K562 (cell line): ENCODE measurements around the gene PYGL. TPM values are rescaled to one million over a fixed set of nuclear protein-coding genes. Genes with fewer than 3 reads are reported as not detected.

Source experiments
- ATAC-seq: fragments of 200-7000 bp; cut with Tn5 transposase; 3 replicates; pipeline ENCODE4 v1.9.1; 2020; ENCODE audit warnings: moderate library complexity
- BruUV-seq: library from RNA; stranded (reverse); fragments of 400-500 nt; replicated peaks from 2 replicates; lab custom pipeline; 2021; lab: Mats Ljungman, UMichigan
- CTCF ChIA-PET: fragments of 300-600 bp; formaldehyde crosslinking; extraction: SDS; loops from one replicate; lab custom pipeline; 2021; ENCODE audit warnings: low intra/inter-chr PET ratio; lab: Yijun Ruan, JAX
- POLR2A ChIA-PET: fragments of 300-600, 350-650 bp; sonication (Branson Sonifier 250); formaldehyde crosslinking; extraction: SDS; loops from one replicate; lab custom pipeline; 2021; ENCODE audit warnings: antibody characterized with exemption, inconsistent platforms; lab: Yijun Ruan, JAX
- DNase-seq, 4 experiments: peaks; one replicate each; pipeline versions ENCODE4 v3.0.0 to v3.0.0-alpha.2; 2011 to 2018; ENCODE audit warnings: low spot score in 3 of 4, mixed read lengths in 3 of 4; ENCODE audit errors: extremely low read depth in 1 of 4
- FAIRE-seq: peaks from 2 replicates; lab custom pipeline; 2011; peaks lifted over from hg19 to GRCh38; lab: Jason Lieb, UNC
- H2AFZ ChIP-seq: 2 replicates; pipeline ENCODE4 v1.6.0; 2011; ENCODE audit warnings: low read depth, low read length, control low read depth, inconsistent platforms
- H3K27ac ChIP-seq: fragments of 200-600 bp; 3 replicates; pipeline ENCODE4 v1.8.0; 2011; ENCODE audit warnings: low read depth, mild to moderate bottlenecking, control low read depth, inconsistent platforms, low read length, moderate library complexity, mixed read lengths; ENCODE audit errors: extremely low read depth
- H3K27me3 ChIP-seq, 2 experiments: fragments of 300-600 bp in 1 of 2; 2 replicates in 1 of 2; 3 replicates in 1 of 2; pipeline versions ENCODE4 v1.6.0 to v1.8.0; 2011; ENCODE audit warnings: inconsistent platforms in 2 of 2, low read length in 2 of 2, mild to moderate bottlenecking in 1 of 2, mixed read lengths in 1 of 2, moderate library complexity in 1 of 2; ENCODE audit not compliant: control insufficient read depth in 2 of 2, insufficient read depth in 2 of 2
- H3K36me3 ChIP-seq: fragments of 300-600 bp; 3 replicates; pipeline ENCODE4 v1.8.0; 2011; ENCODE audit warnings: mild to moderate bottlenecking, low read length, inconsistent platforms; ENCODE audit not compliant: control insufficient read depth, insufficient read depth
- H3K4me1 ChIP-seq, 2 experiments: fragments of 200-600 bp in 1 of 2; replicated peaks in 1 of 2; 2 replicates in 1 of 2; 3 replicates in 1 of 2; pipeline versions ENCODE4 v1.5.1 to v1.8.0; 2011; ENCODE audit warnings: inconsistent platforms in 2 of 2, low read length in 2 of 2, mild to moderate bottlenecking in 1 of 2, mixed read lengths in 1 of 2, moderate library complexity in 1 of 2; ENCODE audit not compliant: control insufficient read depth in 2 of 2, insufficient read depth in 2 of 2
- H3K4me2 ChIP-seq: 2 replicates; pipeline ENCODE4 v1.6.1; 2011; ENCODE audit warnings: low read length, control low read depth, inconsistent platforms, mixed read lengths; ENCODE audit not compliant: insufficient read depth
- H3K4me3 ChIP-seq: fragments of 200-600 bp; sonication (generic), shearing (Covaris generic); 2 replicates; pipeline ENCODE4 v1.5.1; 2016; ENCODE audit warnings: control low read depth, inconsistent platforms
- H3K79me2 ChIP-seq: fragments of 200-600 bp; 3 replicates; pipeline ENCODE4 v1.8.0; 2011; ENCODE audit warnings: low read length, inconsistent platforms; ENCODE audit not compliant: control insufficient read depth, insufficient read depth
- H3K9ac ChIP-seq, 2 experiments: 2 replicates each; pipeline versions ENCODE4 v1.6.0 to v1.6.1; 2011; ENCODE audit warnings: low read depth in 2 of 2, low read length in 2 of 2, control low read depth in 1 of 2, inconsistent platforms in 1 of 2, mild to moderate bottlenecking in 1 of 2, mixed read lengths in 1 of 2; ENCODE audit not compliant: insufficient read depth in 1 of 2
- H3K9me1 ChIP-seq: one replicate; pipeline ENCODE4 v1.6.0; 2011; ENCODE audit warnings: inconsistent platforms, mild to moderate bottlenecking, low read length, moderate library complexity; ENCODE audit not compliant: control insufficient read depth, insufficient read depth
- H3K9me3 ChIP-seq: replicated peaks from 2 replicates; pipeline ENCODE4 v1.5.1; 2011; ENCODE audit warnings: low read depth, low read length, inconsistent platforms; ENCODE audit not compliant: control insufficient read depth, insufficient read depth
- H4K20me1 ChIP-seq: replicated peaks from 2 replicates; pipeline ENCODE4 v1.6.1; 2011; ENCODE audit warnings: low read length, inconsistent platforms, mixed read lengths; ENCODE audit not compliant: control insufficient read depth, insufficient read depth
- ARNT ChIP-seq, 2 experiments: fragments of 450-650 bp; IDR thresholded peaks; 2 replicates each; pipeline ENCODE4 v1.6.1; 2016; ENCODE audit warnings: mild to moderate bottlenecking in 1 of 2
- CBX5 ChIP-seq: IDR thresholded peaks from 2 replicates; pipeline ENCODE4 v1.6.1; 2014; ENCODE audit warnings: low read depth, borderline replicate concordance
- CCAR2 ChIP-seq: fragments of 200-400 bp; formaldehyde crosslinking; IDR thresholded peaks from 2 replicates; pipeline ENCODE4 v1.6.1; 2017; ENCODE audit warnings: mild to moderate bottlenecking, low read depth, low read length
- CEBPB ChIP-seq: fragments of 450-650 bp; IDR thresholded peaks from 2 replicates; pipeline ENCODE4 v1.6.1; 2016; ENCODE audit warnings: missing genetic modification characterization, missing compliant biosample characterization
- DPF2 ChIP-seq: fragments of 450-650 bp; IDR thresholded peaks from 2 replicates; pipeline ENCODE4 v1.6.1; 2016
- HBP1 ChIP-seq: fragments of 450-650 bp; formaldehyde crosslinking; IDR thresholded peaks from 2 replicates; pipeline ENCODE4 v1.4.0; 2022; ENCODE audit warnings: missing genetic modification characterization
- ID3 ChIP-seq, 2 experiments: fragments of 250-450 bp in 1 of 2; fragments of 450-650 bp in 1 of 2; sonication (Bioruptor Pico) in 1 of 2; IDR thresholded peaks; 2 replicates each; pipeline versions ENCODE4 v1.6.1 to v1.8.0; 2016 to 2021; ENCODE audit warnings: mild to moderate bottlenecking in 2 of 2, moderate library complexity in 2 of 2, missing compliant biosample characterization in 1 of 2, missing genetic modification characterization in 1 of 2
- KDM5B ChIP-seq: fragments of 200-600 bp; sonication (generic); IDR thresholded peaks from 2 replicates; pipeline ENCODE4 v1.6.1; 2012; ENCODE audit warnings: low read depth, mild to moderate bottlenecking, moderate library complexity, low read length, control low read depth, inconsistent platforms; ENCODE audit not compliant: insufficient replicate concordance
- MYBL2 ChIP-seq, 2 experiments: fragments of 450-650 bp in 1 of 2; sonication (generic) in 1 of 2; formaldehyde crosslinking in 1 of 2; IDR thresholded peaks; 2 replicates each; pipeline versions ENCODE4 v1.6.1 to v1.8.1; 2017 to 2022; ENCODE audit warnings: borderline replicate concordance in 1 of 2, inconsistent platforms in 1 of 2, low read depth in 1 of 2, mild to moderate bottlenecking in 1 of 2, missing genetic modification reagents in 1 of 2, moderate library complexity in 1 of 2
- TAF9B ChIP-seq: fragments of 450-650 bp; IDR thresholded peaks from 2 replicates; pipeline ENCODE4 v1.6.1; 2018; ENCODE audit warnings: mild to moderate bottlenecking; ENCODE audit not compliant: partially characterized antibody
- TCFL5 ChIP-seq: fragments of 250-450 bp; sonication (Bioruptor Pico); conservative IDR thresholded peaks from 2 replicates; pipeline ENCODE4 v1.6.1; 2021; ENCODE audit warnings: mild to moderate bottlenecking, moderate library complexity, matching md5 sums
- WHSC1 ChIP-seq: IDR thresholded peaks from one replicate; pipeline ENCODE4 v1.6.1; 2012; ENCODE audit warnings: low read length, control low read depth, inconsistent platforms
- ZFP36 ChIP-seq: fragments of 150-350 bp; IDR thresholded peaks from 2 replicates; pipeline ENCODE4 v1.6.1; 2018; ENCODE audit warnings: low read length, low read depth; ENCODE audit not compliant: partially characterized antibody
- ZNF23 ChIP-seq: fragments of 250-450 bp; sonication (Bioruptor Pico); IDR thresholded peaks from 2 replicates; pipeline ENCODE4 v1.4.0; 2020; ENCODE audit warnings: mild to moderate bottlenecking
- ZNF695 ChIP-seq: fragments of 450-650 bp; formaldehyde crosslinking; IDR thresholded peaks from 2 replicates; pipeline ENCODE4 v1.4.0; 2020; ENCODE audit warnings: mild to moderate bottlenecking, moderate library complexity
- WGBS: fragments of 100-300 bp; shearing (Covaris generic); methylation state at CpG from one replicate; pipeline ENCODE4 v1.1.6; 2016; ENCODE audit warnings: low coverage, mixed read lengths; ENCODE audit not compliant: insufficient coverage; ENCODE audit errors: missing lambda C conversion rate; 5-methylcytosine and 5-hydroxymethylcytosine counted together
- in situ Hi-C: fragments of 300-500 bp; cut with MboI; formaldehyde crosslinking; loops from 4 replicates; pipeline ENCODE4 v1.15.0; 2018; ENCODE audit warnings: inconsistent platforms, mixed read lengths
- intact Hi-C: fragments of 100-400 bp; cut with micrococcal nuclease; formaldehyde crosslinking; loops from 2 replicates; pipeline ENCODE4 v1.14.2; 2022
- polyA plus RNA-seq, 8 experiments: library from polyadenylated mRNA; depleted of rRNA in 4 of 8; stranded (reverse) in 5 of 8; unstranded in 3 of 8; fragments of >200 nt; fragmentation: Nextera tagmentation in 2 of 8; fragmentation: Illumina TruSeq in 1 of 8; extraction: Ambion mirVana in 2 of 8; extraction: Trizol in 1 of 8; gene quantifications; 2 replicates each; pipeline versions ENCODE4 v1.2.1 to v1.2.3, GENCODE V29; 2011 to 2014; ENCODE audit warnings: inconsistent platforms in 1 of 8, missing spikeins in 1 of 8
- total RNA-seq, 7 experiments: library from RNA; depleted of rRNA in 6 of 7; stranded (reverse); fragments of >200 nt in 6 of 7; fragmentation: Illumina TruSeq in 2 of 7; extraction: Trizol in 2 of 7; gene quantifications; 2 replicates each; pipeline versions ENCODE4 v1.2.1 to v1.2.3, GENCODE V29; 2011 to 2021; ENCODE audit warnings: low replicate concordance in 1 of 7

Gene PYGL
- total and polyA plus RNA-seq, 9 of the 15 experiments (the other 6 are each of a cell fraction or from before 2014, with no cell fraction given) = 3.5 to 17.9 (median 13.1) TPM

- Histone ChIP-seq H3K4me1 (no peaks in the 10 kb centered on the region), H3K79me2 (no peaks in the 10 kb centered on the region), H3K9me1 (no peaks in the 10 kb centered on the region), H3K27ac (no peak overlapping the region), H3K9me3 (no peaks in the 10 kb centered on the region), H3K9ac (no peak overlapping the region), H3K36me3 (no peaks in the 10 kb centered on the region), H3K4me2 (no peak overlapping the region), H3K4me3 (no peak overlapping the region), H4K20me1 (no peaks in the 10 kb centered on the region), H3K27me3 (peaks cover 2 to 28% of the 10 kb centered on the region in 2 experiments; a peak in 2 of 5 replicates), H2AFZ (no peak overlapping the region)
- in situ Hi-C loops (no loop called here), intact Hi-C loops (no loop called here)
- CTCF ChIA-PET = no interaction called here
- DNase-seq = no peak
- BruUV-seq = no TSS peak
- no peak for FAIRE-seq
- POLR2A ChIA-PET = no interaction called here
- TF ChIP-seq CEBPB (no peak), ARNT (IDR thresholded peaks at IDR 0.05) (no peak), WHSC1 (no peak), MYBL2 (IDR thresholded peaks at IDR 0.05; ENCODE audit: low read depth) (no peak), MYBL2 (CRISPR knock-in tag; IDR thresholded peaks at IDR 0.05; ENCODE audit: borderline replicate concordance) (no peak), DPF2 (no peak), CBX5 (no peak), ZNF695 (CRISPR knock-in tag) (no peak), ZFP36 (no peak), ZNF23 (CRISPR knock-in tag) (no peak), TAF9B (no peak), KDM5B (no peak), HBP1 (CRISPR knock-in tag) (no peak), ID3 (CRISPR knock-in tag; IDR thresholded peaks at IDR 0.05) (no peak), ID3 (tag; IDR thresholded peaks at IDR 0.05) (no peak), TCFL5 (no peak), CCAR2 (no peak)
- no peak for ATAC-seq
- 0% methylated on average over 4 of the region's 5 CpGs for WGBS
These were observed 29.8 kb upstream of the PYGL start for GRCh38 chr14:50974118-50974517.
